Adrenal gland (tissue), 12 donors: ENCODE measurements around the gene CKAP2L. TPM values are rescaled to one million over a fixed set of nuclear protein-coding genes. Genes with fewer than 3 reads are reported as not detected.
A peak's percentile ranks its signal among the peaks of the same experiment; 100 is the strongest.

Experiments
- DNase-seq, 7 donors: peaks; one replicate each; pipeline ENCODE4 v3.0.0-alpha.2; 2019 to 2020
- H3K27ac ChIP-seq, 5 donors: fragments of 200-600 bp; sonication (generic) in 4 of 5; 1 replicate in 3 of 5; 2 replicates in 2 of 5; pipeline versions ENCODE4 v1.5.1 to v1.8.0; 2016 to 2020; ENCODE audit warnings: mild to moderate bottlenecking in 1 of 5
- H3K27me3 ChIP-seq: fragments of 200-600 bp; 2 replicates; pipeline ENCODE4 v1.8.0; 2021
- H3K36me3 ChIP-seq, 2 donors: fragments of 200-600 bp; replicated peaks in 1 of 2; 1 replicate in 1 of 2; 2 replicates in 1 of 2; pipeline versions ENCODE4 v1.5.1 to v1.8.0; 2018 to 2022
- H3K4me1 ChIP-seq, 2 donors: fragments of 200-600 bp; replicated peaks in 1 of 2; 1 replicate in 1 of 2; 2 replicates in 1 of 2; pipeline versions ENCODE4 v1.5.1 to v1.8.0; 2018 to 2021
- H3K4me3 ChIP-seq, 4 donors: fragments of 200-600 bp; sonication (generic) in 3 of 4; one replicate each; pipeline ENCODE4 v1.5.1; 2016 to 2018
- H3K9me3 ChIP-seq, 3 donors: fragments of 200-600 bp; sonication (generic) in 1 of 3; replicated peaks in 1 of 3; 1 replicate in 2 of 3; 2 replicates in 1 of 3; pipeline versions ENCODE4 v1.5.1 to v1.8.0; 2016 to 2021
- CTCF ChIP-seq, 6 experiments: fragments of 450-650 bp in 4 of 6; fragments of 200-600 bp in 2 of 6; sonication (generic) in 1 of 6; IDR thresholded peaks; 1 replicate in 5 of 6; 2 replicates in 1 of 6; pipeline versions ENCODE4 v1.5.1 to v1.8.0; 2016 to 2021; ENCODE audit warnings: antibody characterized with exemption in 6 of 6, mild to moderate bottlenecking in 2 of 6, moderate library complexity in 1 of 6
- POLR2A ChIP-seq, 2 donors: fragments of 450-650 bp; IDR thresholded peaks; one replicate each; pipeline ENCODE4 v1.6.1; 2017; ENCODE audit warnings: antibody characterized with exemption in 2 of 2, mild to moderate bottlenecking in 2 of 2, moderate library complexity in 1 of 2
- WGBS, 4 donors: extraction: QIAGEN DNeasy Blood & Tissue Kit in 2 of 4; methylation state at CpG; one replicate each; pipeline versions ENCODE4 v1.1.5 to v1.1.7; 2013 to 2017; 5-methylcytosine and 5-hydroxymethylcytosine counted together
- intact Hi-C, 2 donors: fragments of 100-400 bp; cut with DNase I; formaldehyde crosslinking; loops; one replicate each; pipeline versions ENCODE4 v1.14.1 to v1.15.0; 2022 to 2023
- polyA plus RNA-seq, 3 donors: library from polyadenylated mRNA; stranded (reverse); fragments of 200-250 nt in 2 of 3; fragments of 350-450 nt in 1 of 3; fragmentation: Illumina TruSeq in 1 of 3; extraction: RNeasy Lipid Tissue Mini Kit (QIAGEN cat#74804) in 1 of 3; gene quantifications; one replicate each; pipeline ENCODE4 v1.2.3, GENCODE V29; 2013 to 2014
- total RNA-seq, 9 donors: library from RNA; depleted of rRNA in 4 of 9; stranded (reverse); fragments of >200 nt in 4 of 9; fragments of 120-200 nt in 1 of 9; fragmentation: NEBNext Ultra II Directional in 1 of 9; extraction: Animal tissue kit (Norgen Biotek cat#: 25700) in 1 of 9; gene quantifications; one replicate each; pipeline versions ENCODE4 v1.1.0 to v1.2.4, GENCODE V29; 2013 to 2023
- donor health status: healthy with polysubstance abuse.
- donor health status: Bipolar disorder and iron deficiency.
- donor health status: DM: yes; HTN: yes; CAD: no.
- donor health status: DM: no; HTN: no; CAD: no.
- donor health status: DM: no; HTN: no; CAD: no.
- donor health status: DM: yes; HTN: yes; CAD: no.

The CKAP2L gene
- total and polyA plus RNA-seq, 12 donors: 0.10 to 6.9 (median 0.81) TPM; not detected in 2

DNA sequence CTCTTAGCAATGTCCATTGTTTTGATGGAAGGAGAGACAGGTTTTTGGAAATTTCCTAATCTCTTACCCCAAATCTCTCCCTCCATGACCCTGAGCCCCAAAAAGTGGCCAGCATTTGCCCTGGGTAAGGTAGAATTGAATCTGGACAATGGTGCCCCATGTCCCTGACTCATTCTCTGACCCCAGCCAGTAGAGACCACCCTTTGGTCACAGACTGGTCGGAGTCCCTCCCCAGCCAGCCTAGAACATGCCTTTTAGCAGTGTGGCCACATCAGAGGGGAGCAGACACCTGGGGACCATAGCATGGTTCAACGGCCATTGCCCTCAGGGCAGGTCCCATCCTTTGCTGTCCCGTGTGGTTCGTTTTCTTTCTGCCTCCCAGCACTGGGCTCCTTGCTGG, 50.1 kb downstream of the CKAP2L start:
- 74 to 90% (median 84%) methylated on average over 4 of the region's 4 CpGs for WGBS, 4 donors
- intact Hi-C loops: no loop called here
- no peaks in the 10 kb centered on the region for H3K27me3 ChIP-seq
- no peak overlapping the region for H3K4me3 ChIP-seq
- no peaks in the 10 kb centered on the region for H3K36me3 ChIP-seq
- TF ChIP-seq POLR2A (IDR thresholded peaks at IDR 0.05) (no peak), CTCF (IDR thresholded peaks at IDR 0.05) (no peak)
- no peaks in the 10 kb centered on the region for H3K9me3 ChIP-seq
- no peak overlapping the region for H3K27ac ChIP-seq
- no peaks in the 10 kb centered on the region for H3K4me1 ChIP-seq
- DNase-seq: no peak

- intact Hi-C loops: no loop called here
- H3K36me3 ChIP-seq: no peaks in the 10 kb centered on the region
- H3K27ac ChIP-seq: no peak overlapping the region
- no peak overlapping the region for H3K4me3 ChIP-seq
- WGBS, 4 donors: 87 to 97% (median 92%) methylated on average over 6 to 7 of the region's 7 CpGs
- H3K9me3 ChIP-seq: no peaks in the 10 kb centered on the region
- TF ChIP-seq CTCF (IDR thresholded peaks at IDR 0.05): no peak
- no peak for TF ChIP-seq POLR2A (IDR thresholded peaks at IDR 0.05)
- H3K4me1 ChIP-seq: no peaks in the 10 kb centered on the region
- no peaks in the 10 kb centered on the region for H3K27me3 ChIP-seq
- DNase-seq: no peak
These were observed 50.5 kb downstream of the CKAP2L start for GRCh38 chr2:112713926-112714325.

DNA sequence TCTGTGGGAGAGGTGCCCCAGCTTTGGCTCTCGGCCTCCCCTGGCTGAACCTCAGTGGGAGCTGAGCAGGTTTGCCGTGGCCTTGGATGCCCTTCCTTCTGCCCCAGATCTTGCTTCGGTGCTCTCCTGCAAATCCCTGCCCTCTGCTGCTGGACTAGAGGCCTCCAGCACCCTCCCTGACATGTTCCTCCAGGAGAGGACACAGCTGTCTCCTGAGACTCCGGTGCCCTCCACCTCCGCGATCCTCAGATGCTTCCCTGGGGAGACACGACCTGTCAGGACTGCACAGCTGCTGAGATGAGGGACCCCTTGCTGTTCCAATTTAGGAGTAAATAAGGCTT, 50.9 kb downstream of the CKAP2L start:
- intact Hi-C loops: no loop called here
- H3K4me3 ChIP-seq: no peak overlapping the region
- DNase-seq: peak in 1 of 7 donors; percentile 9

DNA sequence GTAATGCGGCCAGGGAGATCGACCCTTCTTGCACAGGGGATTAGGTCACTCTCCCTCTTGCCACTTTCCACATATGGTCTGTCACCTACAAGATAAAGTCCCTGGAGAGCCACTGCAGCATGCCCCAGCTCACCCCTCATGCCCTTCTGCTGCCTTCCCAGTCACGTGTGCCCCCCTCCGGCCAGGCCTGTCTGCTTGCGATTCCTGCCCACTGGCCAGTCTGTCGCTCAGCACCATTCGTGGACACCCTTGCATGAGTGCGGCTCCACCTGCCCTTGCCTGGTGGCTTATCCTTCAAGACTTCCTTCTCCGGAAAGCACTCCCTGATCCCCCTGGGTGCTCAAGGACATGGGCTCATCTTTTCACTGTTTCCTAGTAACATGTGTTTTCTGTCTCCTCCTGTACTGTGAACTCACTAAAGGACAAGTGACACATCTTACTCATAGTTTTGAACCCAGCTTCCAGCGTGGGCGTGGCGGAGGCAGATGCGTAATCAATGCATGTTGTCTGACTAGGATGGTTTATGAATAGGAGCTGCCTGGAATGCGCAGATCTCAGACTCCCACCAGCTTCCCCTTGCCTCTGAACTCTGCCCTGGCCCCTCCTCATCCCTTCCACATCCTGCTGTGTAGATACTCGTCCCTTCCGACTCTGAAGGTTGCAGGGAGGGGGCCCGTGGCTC, 51.4 kb downstream of the CKAP2L start:
- TF ChIP-seq CTCF (IDR thresholded peaks at IDR 0.05) (no peak), POLR2A (IDR thresholded peaks at IDR 0.05) (no peak)
- WGBS, 4 donors: 41 to 53% (median 46%) methylated on average over 13 to 17 of the region's 17 CpGs
- Histone ChIP-seq H3K4me1 (no peaks in the 10 kb centered on the region), H3K36me3 (no peaks in the 10 kb centered on the region), H3K9me3 (no peaks in the 10 kb centered on the region), H3K27me3 (no peaks in the 10 kb centered on the region), H3K27ac (no peak overlapping the region), H3K4me3 (no peak overlapping the region)
- DNase-seq: peak in 5 of 7 donors; percentile 47 to 77 (median 59)
- intact Hi-C loops: no loop called here

More for the DNA sequence above, 50.9 kb downstream of the CKAP2L start:
- no peak for TF ChIP-seq CTCF (IDR thresholded peaks at IDR 0.05)
- TF ChIP-seq POLR2A (IDR thresholded peaks at IDR 0.05): no peak
- Histone ChIP-seq H3K36me3 (no peaks in the 10 kb centered on the region), H3K9me3 (no peaks in the 10 kb centered on the region), H3K4me1 (no peaks in the 10 kb centered on the region), H3K27me3 (no peaks in the 10 kb centered on the region), H3K27ac (no peak overlapping the region)
- 44 to 65% (median 47%) methylated on average over 6 to 7 of the region's 7 CpGs for WGBS, 4 donors
